Common myeloid progenitor, CD34-positive (primary cell): ENCODE results near the gene CAPZB.

ENCODE experiments used
- CTCF ChIA-PET: fragments of 350-600 bp; sonication (Branson Sonifier 250); formaldehyde crosslinking; loops from one replicate; lab custom pipeline; 2021; ENCODE audit warnings: antibody characterized with exemption; lab: Charles Lee
- POLR2A ChIA-PET: fragments of 350-600 bp; sonication (Branson Sonifier 250); formaldehyde crosslinking; loops from one replicate; lab custom pipeline; 2021; ENCODE audit warnings: antibody characterized with exemption; lab: Charles Lee
- DNase-seq, 3 donors: peaks; one replicate each; pipeline versions ENCODE4 v3.0.0 to v3.0.0-alpha.2; 2013
- H3K27ac ChIP-seq, 2 experiments: 1 replicate in 1 of 2; 2 replicates in 1 of 2; pipeline ENCODE4 v1.7.0; 2013; ENCODE audit warnings: inconsistent platforms in 2 of 2, low read length in 2 of 2, mild to moderate bottlenecking in 2 of 2, low read depth in 1 of 2, moderate library complexity in 1 of 2; ENCODE audit not compliant: severe bottlenecking in 2 of 2, insufficient read depth in 1 of 2, poor library complexity in 1 of 2
- H3K27me3 ChIP-seq, 5 experiments: replicated peaks in 2 of 5; 1 replicate in 3 of 5; 2 replicates in 2 of 5; pipeline versions ENCODE4 v1.6.1 to v1.7.0; 2013; ENCODE audit warnings: low read length in 4 of 5, mild to moderate bottlenecking in 2 of 5, moderate library complexity in 2 of 5, inconsistent platforms in 1 of 5; ENCODE audit not compliant: insufficient read depth in 5 of 5, control insufficient read depth in 4 of 5
- H3K36me3 ChIP-seq, 4 experiments: 1 replicate in 2 of 4; 2 replicates in 2 of 4; pipeline versions ENCODE4 v1.6.1 to v1.7.0; 2013; ENCODE audit warnings: low read length in 3 of 4, control low read depth in 1 of 4, mild to moderate bottlenecking in 1 of 4; ENCODE audit not compliant: control insufficient read depth in 4 of 4, insufficient read depth in 4 of 4
- H3K4me1 ChIP-seq, 4 experiments: 1 replicate in 3 of 4; 2 replicates in 1 of 4; pipeline versions ENCODE4 v1.6.1 to v1.7.1; 2013; ENCODE audit warnings: low read length in 3 of 4, mild to moderate bottlenecking in 3 of 4, control low read depth in 1 of 4, inconsistent platforms in 1 of 4, moderate library complexity in 1 of 4; ENCODE audit not compliant: control insufficient read depth in 4 of 4, insufficient read depth in 4 of 4; ENCODE audit errors: control extremely low read depth in 1 of 4
- H3K4me3 ChIP-seq, 7 experiments: 1 replicate in 4 of 7; 2 replicates in 3 of 7; pipeline versions ENCODE4 v1.5.1 to v1.7.0; 2013; ENCODE audit warnings: mild to moderate bottlenecking in 7 of 7, low read length in 6 of 7, moderate library complexity in 6 of 7, inconsistent platforms in 2 of 7, low read depth in 2 of 7, control low read depth in 1 of 7; ENCODE audit not compliant: insufficient read depth in 4 of 7, control insufficient read depth in 1 of 7; ENCODE audit errors: extremely low read depth in 1 of 7
- H3K9me3 ChIP-seq, 5 experiments: 1 replicate in 4 of 5; 2 replicates in 1 of 5; pipeline versions ENCODE4 v1.6.1 to v1.7.1; 2013; ENCODE audit warnings: low read length in 4 of 5, mild to moderate bottlenecking in 2 of 5, inconsistent platforms in 1 of 5, low read depth in 1 of 5, moderate library complexity in 1 of 5; ENCODE audit not compliant: control insufficient read depth in 4 of 5, insufficient read depth in 2 of 5; ENCODE audit errors: control extremely low read depth in 1 of 5
- WGBS: methylation state at CpG from one replicate; pipeline ENCODE4 v1.1.5; 2013; ENCODE audit not compliant: insufficient coverage; 5-methylcytosine and 5-hydroxymethylcytosine counted together

CAPZB gene

DNA sequence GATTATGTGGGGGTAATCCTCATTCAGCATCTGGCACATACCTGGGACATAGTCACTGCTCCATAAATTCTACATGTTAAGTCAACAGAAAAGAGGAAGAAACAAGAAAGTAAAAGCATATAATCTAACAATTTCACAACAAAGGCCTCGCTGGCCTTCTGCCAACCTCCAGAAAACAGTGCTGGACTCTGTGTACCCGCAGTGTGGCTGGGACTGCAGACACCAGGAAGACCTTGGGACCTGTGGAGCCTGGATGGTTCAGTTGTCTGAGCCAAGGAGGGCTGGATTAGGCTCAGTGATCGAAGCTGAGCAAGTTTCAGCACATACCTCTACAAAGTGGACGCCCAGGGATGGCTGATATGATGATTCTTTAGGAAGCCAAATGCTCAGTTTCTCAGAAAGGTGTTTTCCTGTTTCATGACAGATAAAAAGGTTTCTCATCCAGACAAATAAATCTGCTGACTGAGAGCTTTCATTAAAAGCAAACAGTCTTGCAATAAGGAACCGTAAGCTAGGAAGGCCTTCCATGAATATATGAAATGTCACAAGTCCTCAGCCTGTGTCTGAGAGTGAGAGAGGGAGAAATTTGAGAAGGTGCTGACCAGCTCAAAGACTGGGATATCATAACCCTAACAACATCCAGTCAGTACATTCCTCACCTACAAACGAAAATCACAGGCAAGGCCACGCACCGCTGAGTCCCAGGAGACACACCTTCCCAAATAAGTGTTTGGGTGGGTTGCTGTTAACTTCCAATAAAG, 48.4 kb downstream of the CAPZB start:
- Histone ChIP-seq H3K9me3 (no peaks in the 10 kb centered on the region), H3K27me3 (no peaks in the 10 kb centered on the region), H3K36me3 (peaks cover 0 to 26% (median 5%) of the 10 kb centered on the region in 4 experiments), H3K4me3 (peak overlapping the region in 2 of 7 experiments; percentile 19 to 46), H3K27ac (no peak overlapping the region), H3K4me1 (peaks cover 11 to 80% (median 53%) of the 10 kb centered on the region in 4 experiments)
- DNase-seq, result peak; percentile 68 to 87 (median 87)
- POLR2A ChIA-PET, result no interaction called here
- CTCF ChIA-PET, result interaction anchor here (0.6 to 6.3 kb wide), 17 partner anchors 9 to 224 kb away, joined by 3 to 37 read pairs (median 4); partner anchors contain the start of gene NBL1
- 50% methylated on average over 6 of the region's 8 CpGs for WGBS

DNA sequence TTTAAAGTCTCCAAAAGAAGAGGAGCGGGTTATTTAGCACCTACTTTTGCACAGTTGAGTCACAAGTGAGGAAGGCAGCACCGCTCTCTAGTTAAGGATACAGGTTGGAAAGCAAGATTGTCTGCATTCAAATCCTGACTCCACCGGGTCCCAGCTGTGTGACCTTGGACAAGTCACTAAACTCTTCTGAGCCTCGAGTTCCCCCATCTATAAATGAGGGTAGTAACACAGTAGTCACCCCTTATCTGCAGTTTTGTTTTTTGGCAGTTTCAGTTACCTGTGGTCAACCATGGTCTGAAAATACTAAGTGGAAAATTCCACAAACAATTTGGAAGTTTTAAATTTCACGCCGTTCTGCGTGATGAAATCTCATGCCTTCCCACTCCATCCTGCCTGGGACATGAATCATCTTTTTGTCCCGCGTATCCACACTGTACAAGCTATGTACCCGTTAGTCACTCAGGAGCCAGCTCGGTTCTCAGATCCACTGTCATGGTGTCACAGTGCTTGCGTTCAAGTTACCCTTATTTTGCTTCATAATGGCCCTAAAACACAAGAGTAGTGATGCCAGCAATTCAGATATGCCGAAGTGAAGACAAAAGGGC, 49.4 kb downstream of the CAPZB start:
- POLR2A ChIA-PET, result interaction anchor here (0.8 to 1.5 kb wide), 2 partner anchors 88 to 161 kb away, joined by 3 to 5 read pairs; a partner anchor contains a TSS
- WGBS, result 83% methylated on average over 12 of the region's 13 CpGs
- CTCF ChIA-PET, result interaction anchor here (1.0 to 6.3 kb wide), 12 partner anchors 9 to 225 kb away, joined by 3 to 37 read pairs (median 4); no protein-coding TSS in a partner anchor
- DNase-seq, result no peak
- peaks cover 0 to 26% (median 5%) of the 10 kb centered on the region in 4 experiments for H3K36me3 ChIP-seq
- no peaks in the 10 kb centered on the region for H3K27me3 ChIP-seq
- H3K9me3 ChIP-seq, result no peaks in the 10 kb centered on the region
- H3K27ac ChIP-seq, result peak overlapping the region in 1 of 2 experiments; percentile 17
- no peak overlapping the region for H3K4me3 ChIP-seq
- peaks cover 11 to 76% (median 53%) of the 10 kb centered on the region in 4 experiments for H3K4me1 ChIP-seq

- peak in 2 of 3 donors; percentile 45 to 50 for DNase-seq
- WGBS, result 0% methylated on average over 1 of the region's 4 CpGs
- POLR2A ChIA-PET, result interaction anchor here (0.5 to 1.5 kb wide), 2 partner anchors 148 to 162 kb away, joined by 3 to 5 read pairs; a partner anchor contains a TSS
- Histone ChIP-seq H3K4me1 (peaks cover 11 to 75% (median 56%) of the 10 kb centered on the region in 4 experiments), H3K9me3 (no peaks in the 10 kb centered on the region), H3K4me3 (no peak overlapping the region), H3K27me3 (no peaks in the 10 kb centered on the region), H3K36me3 (peaks cover 0 to 25% (median 5%) of the 10 kb centered on the region in 4 experiments), H3K27ac (peak overlapping the region in 1 of 2 experiments; percentile 17)
- CTCF ChIA-PET, result interaction anchor here (0.7 to 6.3 kb wide), 14 partner anchors 10 to 225 kb away, joined by 3 to 37 read pairs (median 4); no protein-coding TSS in a partner anchor
These were observed 50.2 kb downstream of the CAPZB start for GRCh38 chr1:19435181-19435580.

DNA sequence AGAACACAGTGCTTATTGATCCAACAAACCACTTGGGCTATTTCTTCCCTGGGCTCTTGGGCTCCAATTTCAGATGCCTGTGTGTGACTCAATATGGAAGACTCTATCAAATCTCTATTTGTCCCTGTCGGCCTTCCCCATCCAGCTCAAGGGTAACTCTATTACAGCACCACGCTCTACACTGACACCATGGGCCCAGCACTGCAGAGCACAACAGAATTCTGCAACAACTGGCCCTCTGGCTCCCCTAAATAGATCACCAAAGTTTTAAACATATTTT, 51.7 kb downstream of the CAPZB start:
- H3K36me3 ChIP-seq, result peaks cover 0 to 23% (median 5%) of the 10 kb centered on the region in 4 experiments
- H3K4me3 ChIP-seq, result no peak overlapping the region
- CTCF ChIA-PET, result interaction anchor here (0.9 to 1.2 kb wide), 2 partner anchors 8 to 11 kb away, joined by 3 to 4 read pairs; no protein-coding TSS in a partner anchor
- H3K27ac ChIP-seq, result no peak overlapping the region
- H3K4me1 ChIP-seq, result peaks cover 11 to 72% (median 48%) of the 10 kb centered on the region in 4 experiments
- 100% methylated on average over 1 of the region's 2 CpGs for WGBS
- DNase-seq, result no peak
- POLR2A ChIA-PET, result no interaction called here
- H3K9me3 ChIP-seq, result no peaks in the 10 kb centered on the region
- H3K27me3 ChIP-seq, result no peaks in the 10 kb centered on the region

GRCh38 chr1:19432943-19433718, 52.2 kb downstream of the CAPZB start:
- Histone ChIP-seq H3K27me3 (no peaks in the 10 kb centered on the region), H3K27ac (no peak overlapping the region), H3K4me3 (no peak overlapping the region), H3K4me1 (peaks cover 11 to 68% (median 43%) of the 10 kb centered on the region in 4 experiments), H3K36me3 (peaks cover 0 to 18% (median 5%) of the 10 kb centered on the region in 4 experiments), H3K9me3 (no peaks in the 10 kb centered on the region)
- POLR2A ChIA-PET, result no interaction called here
- WGBS, result 98% methylated on average over 10 of the region's 15 CpGs
- CTCF ChIA-PET, result interaction anchor here (0.9 to 1.2 kb wide), 2 partner anchors 9 to 10 kb away, joined by 3 to 4 read pairs; no protein-coding TSS in a partner anchor
- DNase-seq, result no peak

GRCh38 chr1:19430121-19431068, 54.9 kb downstream of the CAPZB start:
- CTCF ChIA-PET, result no interaction called here

More at GRCh38 chr1:19430121-19431068, 54.9 kb downstream of the CAPZB start:
- Histone ChIP-seq H3K4me3 (no peak overlapping the region), H3K9me3 (no peaks in the 10 kb centered on the region), H3K27me3 (no peaks in the 10 kb centered on the region), H3K36me3 (peaks cover 0 to 26% (median 6%) of the 10 kb centered on the region in 4 experiments), H3K27ac (no peak overlapping the region), H3K4me1 (peaks cover 0 to 52% (median 17%) of the 10 kb centered on the region in 4 experiments)
- POLR2A ChIA-PET, result no interaction called here
- DNase-seq, result no peak
- 92% methylated on average over 14 of the region's 16 CpGs for WGBS
